ENCODE results near the gene VWA5B2. TPM values are rescaled to one million over a fixed set of nuclear protein-coding genes. Genes with fewer than 3 reads are reported as not detected.

Gene VWA5B2
- total and polyA plus RNA-seq, 9 of the 15 experiments (the other 6 are each of a cell fraction or from before 2014, with no cell fraction given), result 0.04 TPM; not detected in 8

- TF ChIP-seq MXI1 (IDR thresholded peaks at IDR 0.05; ENCODE audit: low read depth, low read length) (peak; percentile 99), WHSC1 (IDR thresholded peaks at IDR 0.05; ENCODE audit: low read length) (no peak), GTF2E2 (tag; IDR thresholded peaks at IDR 0.05) (peak; percentile 83; the same call in 1 of the 2 replicates), SMAD2 (IDR thresholded peaks at IDR 0.05; ENCODE audit: low read depth, low read length) (no peak), GTF3C2 (IDR thresholded peaks at IDR 0.05; ENCODE audit: borderline replicate concordance, extremely low read depth, insufficient read length) (no peak), LARP7 (IDR thresholded peaks at IDR 0.05) (no peak), CBFB (CRISPR knock-in tag; IDR thresholded peaks at IDR 0.05) (no peak), ZNF75A (CRISPR knock-in tag; IDR thresholded peaks at IDR 0.05) (no peak), CTBP1 (IDR thresholded peaks at IDR 0.05; ENCODE audit: borderline replicate concordance) (peak; percentile 76; the same call in 1 of the 2 replicates), POLR3A (IDR thresholded peaks at IDR 0.05; ENCODE audit: borderline replicate concordance, extremely low read depth, insufficient read depth, insufficient read length) (no peak), TCF3 (CRISPR knock-in tag; IDR thresholded peaks at IDR 0.05) (no peak), ARID2 (IDR thresholded peaks at IDR 0.05) (no peak), RFX5 (IDR thresholded peaks at IDR 0.05; ENCODE audit: low read depth, low read length) (no peak), NR4A1 (CRISPR knock-in tag; IDR thresholded peaks at IDR 0.05) (no peak), NR4A1 (tag; IDR thresholded peaks at IDR 0.05) (no peak), ZNF263 (CRISPR knock-in tag; IDR thresholded peaks at IDR 0.05; ENCODE audit: borderline replicate concordance) (no peak), MTA3 (IDR thresholded peaks at IDR 0.05; ENCODE audit: borderline replicate concordance) (no peak; the same call in 1 of the 2 replicates), PTTG1 (tag; IDR thresholded peaks at IDR 0.05; ENCODE audit: low read depth) (no peak), ETS1 (conservative IDR thresholded peaks at IDR 0.05; ENCODE audit: control insufficient read depth, low read depth, low read length) (0 out of 2 replicates have a peak, but pooled peaks have one; percentile 25)
- TF ChIP-seq, protein P1, sequence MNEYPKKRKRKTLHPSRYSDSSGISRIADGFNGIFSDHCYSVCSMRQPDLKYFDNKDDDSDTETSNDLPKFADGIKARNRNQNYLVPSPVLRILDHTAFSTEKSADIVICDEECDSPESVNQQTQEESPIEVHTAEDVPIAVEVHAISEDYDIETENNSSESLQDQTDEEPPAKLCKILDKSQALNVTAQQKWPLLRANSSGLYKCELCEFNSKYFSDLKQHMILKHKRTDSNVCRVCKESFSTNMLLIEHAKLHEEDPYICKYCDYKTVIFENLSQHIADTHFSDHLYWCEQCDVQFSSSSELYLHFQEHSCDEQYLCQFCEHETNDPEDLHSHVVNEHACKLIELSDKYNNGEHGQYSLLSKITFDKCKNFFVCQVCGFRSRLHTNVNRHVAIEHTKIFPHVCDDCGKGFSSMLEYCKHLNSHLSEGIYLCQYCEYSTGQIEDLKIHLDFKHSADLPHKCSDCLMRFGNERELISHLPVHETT (CRISPR knock-in tag; conservative IDR thresholded peaks at IDR 0.05 in 1 of 2, IDR thresholded peaks at IDR 0.05 in 1 of 2), result peak in 1 of 2 experiments; percentile 67; a peak in 2 of 4 replicates
Measured at GRCh38 chr3:184249412-184250166, 20.2 kb downstream of the VWA5B2 start, which contains the start of gene EEF1AKMT4 (continued).

Measured in K562 (cell line).